Mucosa of rectum (tissue), 2 donors: Measurements from ENCODE around the gene PKNOX2.

Experiments used
- H3K27ac ChIP-seq, 2 donors: one replicate each; pipeline ENCODE4 v1.7.0; 2013; ENCODE audit warnings: inconsistent platforms in 2 of 2, low read depth in 2 of 2, low read length in 2 of 2
- H3K27me3 ChIP-seq, 2 donors: one replicate each; pipeline ENCODE4 v1.7.0; 2013; ENCODE audit warnings: low read length in 2 of 2; ENCODE audit not compliant: control insufficient read depth in 2 of 2, insufficient read depth in 2 of 2
- H3K36me3 ChIP-seq, 2 donors: one replicate each; pipeline ENCODE4 v1.7.0; 2013; ENCODE audit warnings: low read length in 2 of 2; ENCODE audit not compliant: control insufficient read depth in 2 of 2, insufficient read depth in 2 of 2
- H3K4me1 ChIP-seq, 2 donors: one replicate each; pipeline ENCODE4 v1.7.0; 2013; ENCODE audit warnings: low read length in 2 of 2, mild to moderate bottlenecking in 1 of 2; ENCODE audit not compliant: control insufficient read depth in 2 of 2, insufficient read depth in 2 of 2
- H3K4me3 ChIP-seq, 2 donors: one replicate each; pipeline ENCODE4 v1.7.0; 2013; ENCODE audit warnings: low read length in 2 of 2
- H3K9ac ChIP-seq, 2 donors: one replicate each; pipeline ENCODE4 v1.7.0; 2013; ENCODE audit warnings: low read length in 2 of 2, low read depth in 1 of 2, mild to moderate bottlenecking in 1 of 2
- H3K9me3 ChIP-seq, 2 donors: one replicate each; pipeline ENCODE4 v1.7.0; 2013; ENCODE audit warnings: low read length in 2 of 2; ENCODE audit not compliant: control insufficient read depth in 2 of 2
- donor health status: healthy.
- donor health status: Normal muscosa, but diverticular disease.

The PKNOX2 gene

DNA sequence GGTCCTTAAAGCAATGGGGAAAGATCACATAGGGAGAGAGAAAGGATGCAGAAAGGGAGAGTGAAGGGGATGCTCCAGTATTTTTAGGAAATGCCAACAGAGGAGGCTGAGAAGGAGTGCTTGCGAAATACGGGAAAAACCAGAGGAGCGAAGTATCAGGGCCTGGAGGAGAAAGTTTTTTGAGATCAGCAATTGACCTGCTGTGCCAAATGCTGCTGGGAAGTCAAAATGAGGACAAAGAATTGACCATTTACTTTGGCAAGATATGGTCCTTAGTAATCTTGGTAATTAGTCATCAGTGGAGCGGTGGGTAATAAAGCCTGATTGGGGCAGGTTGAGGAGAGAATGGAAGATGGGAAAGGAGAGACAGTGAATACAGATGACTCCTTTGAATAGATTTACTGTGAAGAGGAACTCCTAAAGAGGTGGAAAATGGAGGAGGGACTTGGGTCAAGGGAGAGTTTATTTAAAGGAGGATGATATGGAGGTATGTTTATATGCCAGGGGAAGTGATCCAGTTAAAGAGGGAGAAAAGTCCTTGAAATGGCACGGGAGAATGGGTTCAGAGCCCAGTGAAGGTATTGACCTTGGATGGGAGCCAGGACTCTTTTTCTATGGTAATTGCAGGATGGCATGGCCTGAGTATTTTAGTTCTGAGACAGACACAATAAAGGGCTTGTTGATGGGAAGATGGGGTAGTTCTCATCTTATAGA, 111.5 kb downstream of the PKNOX2 start:
- Histone ChIP-seq H3K9me3 (no peaks in the 10 kb centered on the region), H3K9ac (no peak overlapping the region), H3K4me3 (no peak overlapping the region), H3K4me1 (no peaks in the 10 kb centered on the region), H3K27ac (no peak overlapping the region), H3K36me3 (no peaks in the 10 kb centered on the region), H3K27me3 (no peaks in the 10 kb centered on the region)

DNA sequence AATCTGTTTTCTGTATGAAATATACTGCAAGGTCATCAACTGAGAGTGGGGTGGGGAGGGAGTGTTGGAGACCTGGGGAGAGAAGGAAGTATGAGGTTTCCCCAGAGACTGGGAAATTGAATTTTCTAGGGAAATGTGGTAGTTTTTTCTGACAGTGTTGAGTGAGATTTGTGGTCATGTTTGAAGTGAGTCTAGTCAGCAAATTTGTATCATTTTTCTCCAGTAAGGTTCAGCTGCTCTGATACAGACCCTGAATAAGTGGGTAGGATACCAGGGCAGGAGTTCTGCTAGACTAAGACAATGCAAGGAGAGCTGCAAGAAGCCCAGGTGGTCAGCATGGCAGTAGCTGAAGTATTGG, 112.0 kb downstream of the PKNOX2 start:
- H3K27ac ChIP-seq, result no peak overlapping the region
- no peak overlapping the region for H3K9ac ChIP-seq
- H3K36me3 ChIP-seq, result no peaks in the 10 kb centered on the region
- H3K4me1 ChIP-seq, result no peaks in the 10 kb centered on the region
- H3K4me3 ChIP-seq, result no peak overlapping the region
- no peaks in the 10 kb centered on the region for H3K9me3 ChIP-seq
- H3K27me3 ChIP-seq, result no peaks in the 10 kb centered on the region

DNA sequence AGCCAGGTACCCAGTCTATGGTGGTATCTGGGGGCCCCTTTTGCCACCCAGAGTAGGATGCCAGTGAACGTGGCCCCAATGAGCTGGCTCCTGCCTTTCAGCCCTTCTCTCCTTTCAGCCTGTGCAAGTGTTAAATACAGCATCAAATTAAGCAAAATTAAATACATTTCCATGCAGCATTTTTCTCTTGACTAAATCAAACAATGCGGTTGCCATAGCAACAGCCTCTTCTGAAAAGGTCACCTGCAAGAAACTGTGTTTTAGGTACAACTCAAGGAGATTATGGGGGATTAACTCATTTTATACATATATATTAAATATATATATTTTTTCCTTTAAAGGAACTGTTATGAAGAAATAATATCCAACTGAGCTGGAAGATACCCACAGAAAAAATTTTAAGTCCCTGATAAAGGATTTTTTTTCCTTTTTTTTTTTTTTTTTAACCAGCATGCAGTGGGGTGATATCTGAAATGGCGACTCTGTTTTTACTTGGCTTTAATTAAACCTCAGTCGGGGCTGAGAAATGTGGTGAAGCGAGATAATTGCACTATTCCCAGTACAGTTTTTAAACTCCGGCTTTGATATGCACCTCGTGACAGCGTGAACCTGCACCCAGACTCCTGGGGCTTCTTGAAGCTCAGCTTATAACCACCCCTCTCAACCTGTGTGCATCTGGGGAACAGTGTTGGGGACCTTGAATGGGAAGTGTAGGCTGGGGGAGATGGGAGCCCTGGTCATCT, 115.3 kb downstream of the PKNOX2 start:
- Histone ChIP-seq H3K4me3 (no peak overlapping the region), H3K4me1 (no peaks in the 10 kb centered on the region), H3K9ac (no peak overlapping the region), H3K36me3 (no peaks in the 10 kb centered on the region), H3K27ac (no peak overlapping the region), H3K9me3 (no peaks in the 10 kb centered on the region), H3K27me3 (no peaks in the 10 kb centered on the region)

DNA sequence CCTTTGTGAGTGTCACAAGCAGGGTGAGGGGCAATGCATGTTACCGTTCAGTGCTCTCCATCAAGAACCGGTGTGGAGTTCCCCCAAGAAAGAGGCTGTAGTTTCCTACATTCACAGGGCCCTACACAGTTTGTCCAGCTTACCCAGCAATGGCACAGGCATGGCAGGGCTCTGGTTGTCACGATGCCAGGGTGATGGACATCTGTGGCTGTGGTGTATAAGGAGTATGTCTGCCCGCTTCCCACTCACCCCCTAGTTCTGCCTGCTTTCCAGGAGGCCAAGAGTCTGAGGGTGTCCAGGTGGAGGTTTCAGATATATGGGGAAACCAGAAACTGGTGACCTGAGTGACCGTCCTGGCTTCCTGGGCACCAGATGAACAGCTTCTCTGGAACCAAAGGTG, 116.1 kb downstream of the PKNOX2 start:
- no peaks in the 10 kb centered on the region for H3K36me3 ChIP-seq
- no peak overlapping the region for H3K27ac ChIP-seq
- H3K9ac ChIP-seq, result no peak overlapping the region
- no peaks in the 10 kb centered on the region for H3K9me3 ChIP-seq
- H3K4me1 ChIP-seq, result no peaks in the 10 kb centered on the region
- H3K4me3 ChIP-seq, result no peak overlapping the region
- H3K27me3 ChIP-seq, result no peaks in the 10 kb centered on the region

DNA sequence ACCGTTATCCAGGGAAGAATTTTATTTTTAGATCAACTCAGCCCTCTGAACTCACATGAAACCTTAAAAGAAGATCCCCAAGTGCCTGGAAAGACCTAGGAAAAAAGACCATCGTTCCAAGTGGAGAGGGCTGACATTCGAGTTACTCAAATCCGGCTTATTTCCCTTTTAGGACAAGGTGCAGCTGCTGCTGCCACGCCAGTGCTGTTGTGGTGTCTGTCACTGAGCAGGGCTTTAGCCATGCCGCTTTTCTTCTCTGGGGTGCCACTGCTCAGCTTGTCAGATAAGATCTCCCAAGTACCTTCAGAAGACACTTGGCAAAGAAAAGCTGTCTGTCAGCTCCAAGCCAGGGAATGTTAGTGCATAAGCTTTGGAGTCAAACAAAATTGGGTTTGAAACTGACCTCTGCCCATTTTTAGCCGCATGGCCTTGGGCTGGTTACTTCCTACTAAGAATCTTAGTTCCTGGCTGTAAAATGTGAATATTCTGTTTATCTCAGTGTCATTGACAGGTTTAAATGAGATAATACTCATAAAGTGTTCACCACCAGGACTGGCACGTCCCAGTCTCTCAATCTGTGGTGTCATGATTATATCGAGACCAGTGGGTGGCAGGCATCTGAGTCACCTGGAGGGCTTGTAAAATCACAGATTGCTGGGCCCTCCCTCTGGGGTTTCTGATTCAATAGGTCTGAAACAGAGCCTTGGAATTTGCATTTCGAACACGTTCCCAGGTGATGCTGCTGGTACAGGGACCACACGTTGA, 117.5 kb downstream of the PKNOX2 start:
- Histone ChIP-seq H3K27ac (no peak overlapping the region), H3K36me3 (no peaks in the 10 kb centered on the region), H3K4me1 (no peaks in the 10 kb centered on the region)

DNA sequence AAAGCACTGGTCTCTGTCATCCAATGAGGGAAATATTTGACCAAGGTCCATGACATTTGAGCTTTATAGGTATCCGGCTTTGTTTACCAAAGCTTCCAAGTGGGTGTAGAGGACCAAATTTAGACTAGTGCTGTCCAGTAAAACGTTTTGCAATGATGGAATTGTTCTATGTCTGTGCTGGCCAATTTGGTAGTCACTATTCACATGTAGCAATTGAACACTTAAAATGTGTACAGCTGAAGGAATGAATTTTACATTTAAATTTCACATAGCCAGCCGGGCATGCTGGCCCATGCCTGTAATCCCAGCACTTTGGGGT, 118.0 kb downstream of the PKNOX2 start:
- no peak overlapping the region for H3K27ac ChIP-seq
- H3K27me3 ChIP-seq, result no peaks in the 10 kb centered on the region
- H3K4me1 ChIP-seq, result no peaks in the 10 kb centered on the region
- H3K4me3 ChIP-seq, result no peak overlapping the region
- H3K36me3 ChIP-seq, result no peaks in the 10 kb centered on the region
- no peaks in the 10 kb centered on the region for H3K9me3 ChIP-seq
- H3K9ac ChIP-seq, result no peak overlapping the region

More for the DNA sequence above, 117.5 kb downstream of the PKNOX2 start:
- H3K9ac ChIP-seq, result no peak overlapping the region
- H3K9me3 ChIP-seq, result no peaks in the 10 kb centered on the region
- H3K27me3 ChIP-seq, result no peaks in the 10 kb centered on the region
- no peak overlapping the region for H3K4me3 ChIP-seq

DNA sequence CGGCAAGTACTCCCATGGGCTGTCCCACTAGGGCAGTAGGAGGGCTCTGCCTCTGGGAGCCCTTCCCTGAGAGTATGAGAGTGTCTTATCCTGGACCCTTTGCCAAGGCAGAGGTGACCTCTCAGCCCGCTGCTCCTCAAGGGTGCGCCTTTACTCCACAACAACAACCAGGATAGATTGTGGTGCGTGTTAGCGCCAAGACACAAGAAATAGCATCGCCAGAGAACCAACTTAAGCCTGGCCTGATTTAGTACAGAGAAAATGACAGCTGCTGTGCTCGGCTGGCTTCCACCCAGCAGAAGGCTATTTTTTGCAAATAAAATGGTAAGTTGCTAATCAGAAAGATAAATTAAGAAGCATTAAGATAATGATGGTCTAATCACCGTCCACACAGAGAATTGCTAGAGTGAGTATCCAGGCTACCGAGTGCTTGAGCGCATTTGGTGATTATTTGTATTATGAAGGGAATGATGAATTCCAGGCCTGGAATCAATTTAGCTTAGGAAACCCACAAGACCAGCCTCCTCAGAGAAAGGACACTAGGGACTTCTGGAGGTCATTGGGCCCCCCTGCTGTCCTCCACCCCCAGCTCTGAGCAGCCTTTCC, 119.8 kb downstream of the PKNOX2 start:
- Histone ChIP-seq H3K36me3 (no peaks in the 10 kb centered on the region), H3K4me1 (no peaks in the 10 kb centered on the region), H3K4me3 (no peak overlapping the region), H3K9me3 (no peaks in the 10 kb centered on the region), H3K27me3 (no peaks in the 10 kb centered on the region), H3K27ac (no peak overlapping the region), H3K9ac (no peak overlapping the region)

DNA sequence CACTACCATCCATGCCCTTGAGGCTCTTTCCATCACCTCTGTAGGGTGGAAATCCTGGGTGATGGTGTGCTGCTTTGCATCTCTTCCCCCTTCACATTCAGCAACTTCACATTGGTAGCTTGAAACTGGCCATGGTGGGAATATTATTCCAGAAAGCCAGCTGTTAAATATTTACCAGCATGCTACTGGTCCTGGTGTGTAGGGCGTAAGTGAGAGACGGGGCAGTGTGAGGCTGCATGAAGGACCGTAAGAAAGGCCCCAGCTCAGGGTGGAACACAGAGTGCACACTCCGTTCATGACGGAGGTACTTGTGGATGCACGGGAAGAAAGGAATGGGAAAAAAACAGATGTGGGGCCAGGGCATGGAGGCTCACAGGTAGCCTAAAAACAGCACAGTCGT, 121.3 kb downstream of the PKNOX2 start:
- Histone ChIP-seq H3K4me3 (no peak overlapping the region), H3K27ac (no peak overlapping the region), H3K36me3 (no peaks in the 10 kb centered on the region), H3K9ac (no peak overlapping the region), H3K4me1 (no peaks in the 10 kb centered on the region), H3K9me3 (no peaks in the 10 kb centered on the region), H3K27me3 (no peaks in the 10 kb centered on the region)

DNA sequence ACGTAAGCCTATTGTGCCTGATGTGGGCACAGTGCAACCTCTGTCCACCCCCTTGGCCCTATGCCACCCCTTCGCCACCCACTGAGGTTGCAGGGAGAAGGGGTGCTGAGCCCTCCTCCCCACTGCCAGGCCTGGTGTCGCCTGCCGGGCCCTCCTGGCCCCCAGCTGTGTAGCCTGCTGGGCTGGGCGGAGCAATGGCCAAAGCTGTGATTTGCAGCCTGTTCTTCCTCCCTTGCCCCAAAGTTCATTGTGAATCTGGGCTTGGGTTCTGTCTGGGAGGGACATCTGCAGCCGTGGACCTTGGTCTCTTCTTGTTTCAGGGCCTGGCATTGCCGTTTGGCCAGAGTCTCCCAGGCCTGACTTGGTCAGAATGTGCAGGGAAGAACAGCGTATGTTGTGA, 121.9 kb downstream of the PKNOX2 start:
- H3K36me3 ChIP-seq, result no peaks in the 10 kb centered on the region
- H3K27ac ChIP-seq, result no peak overlapping the region
- H3K4me1 ChIP-seq, result no peaks in the 10 kb centered on the region
- no peak overlapping the region for H3K4me3 ChIP-seq
- no peaks in the 10 kb centered on the region for H3K9me3 ChIP-seq
- H3K9ac ChIP-seq, result no peak overlapping the region
- no peaks in the 10 kb centered on the region for H3K27me3 ChIP-seq
